ENCODE measurements around the gene DLX5. TPM values are rescaled to one million over a fixed set of nuclear protein-coding genes. Genes with fewer than 3 reads are reported as not detected.
A peak's percentile ranks its signal among the peaks of the same experiment; 100 is the strongest.

DLX5 gene
- polyA plus RNA-seq, 1 donor from 2014 or later: 44.6 TPM

DNA sequence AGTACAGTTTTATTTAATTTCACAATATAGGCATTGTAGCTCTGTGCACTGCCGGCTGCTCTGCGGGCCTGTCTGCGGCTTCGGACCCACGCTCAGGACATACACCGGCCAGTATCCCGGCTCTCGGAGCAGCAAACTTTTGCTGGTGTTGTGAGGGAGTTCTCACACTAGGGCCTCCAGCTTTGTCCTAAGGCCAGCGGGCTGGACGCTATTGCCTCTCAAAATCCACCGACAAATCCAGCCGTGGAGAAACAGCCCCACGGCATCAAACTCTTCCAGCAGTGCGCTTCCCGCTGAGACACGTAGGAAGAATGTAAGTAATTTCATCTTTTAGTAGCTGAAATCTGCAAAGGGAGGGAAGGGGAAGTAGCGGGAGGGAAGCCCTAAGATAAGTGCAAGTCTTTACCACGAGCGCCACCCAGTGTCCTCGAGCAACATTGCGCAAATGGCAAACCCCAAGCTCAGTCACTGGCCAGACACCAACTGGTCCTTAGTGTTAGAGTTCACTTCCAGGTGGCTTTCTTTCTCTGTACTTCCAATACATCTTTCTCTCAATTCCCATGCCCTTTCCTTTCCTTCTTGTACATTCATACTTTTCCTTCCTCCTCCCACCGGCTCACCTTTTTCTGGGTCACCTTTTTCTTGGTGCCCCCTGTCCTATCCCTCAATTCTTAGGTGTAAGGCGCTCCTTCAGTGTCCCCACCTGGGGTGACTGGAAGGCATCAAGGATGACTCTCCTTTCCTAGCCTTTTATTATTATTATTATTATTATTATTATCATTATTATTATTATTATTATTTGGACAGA lies 3.0 kb upstream of the DLX5 start:
- H3K27me3 ChIP-seq (ENCODE audit: insufficient read depth, low read depth, low read length): peaks cover 20% of the 10 kb centered on the region

DNA sequence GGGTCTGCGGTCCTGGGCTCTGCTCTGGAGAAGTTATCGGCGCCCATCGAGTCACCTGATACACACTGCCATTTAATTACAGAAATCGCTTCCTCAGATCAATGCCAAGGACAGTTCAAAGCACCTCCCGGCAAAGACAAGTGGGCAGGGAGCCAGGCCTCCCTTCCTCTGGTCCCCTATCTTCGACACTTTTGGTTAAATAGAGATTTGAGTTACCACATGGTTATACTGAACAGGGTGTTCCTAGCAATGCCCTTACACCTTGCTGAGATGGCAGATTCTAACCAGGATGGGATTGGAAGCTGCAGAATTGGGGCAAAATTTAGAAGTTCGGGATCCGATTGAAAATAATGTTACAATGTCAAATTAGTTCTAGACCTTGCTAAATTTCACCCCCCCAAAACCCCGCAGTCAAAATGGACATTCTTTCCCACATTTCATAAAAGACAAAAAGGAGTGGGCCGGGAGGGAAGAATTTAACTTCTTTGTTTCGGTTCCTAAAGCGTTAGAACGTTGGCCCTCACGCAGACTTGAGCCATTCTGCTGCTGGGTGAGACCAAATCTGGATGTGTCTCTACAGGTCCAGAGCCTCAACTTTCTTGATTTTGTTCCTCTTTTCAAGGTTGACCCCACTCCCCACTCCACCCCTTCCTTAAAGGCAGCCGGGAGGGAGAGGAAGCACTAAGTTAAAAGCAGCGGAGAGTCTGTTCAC lies 2.2 kb upstream of the DLX5 start:
- Histone ChIP-seq H3K27me3 (ENCODE audit: insufficient read depth, low read depth, low read length) (peaks cover 25% of the 10 kb centered on the region), H3K9me3 (ENCODE audit: low read length) (no peaks in the 10 kb centered on the region), H2AFZ (ENCODE audit: low read depth, low read length) (no peak overlapping the region), H3K4me2 (ENCODE audit: low read length) (peak overlapping the region; percentile 83), H3K79me2 (replicated peaks; ENCODE audit: insufficient read depth, low read length) (peaks cover 54% of the 10 kb centered on the region), H3K9ac (ENCODE audit: low read length) (peak overlapping the region; percentile 99), H3K4me3 (ENCODE audit: low read length) (peak overlapping the region; percentile 87), H3K27ac (ENCODE audit: low read length) (peak overlapping the region; percentile 11), H3F3A (ENCODE audit: insufficient read depth, low read length, poor library complexity, severe bottlenecking) (peaks cover 4% of the 10 kb centered on the region), H4K20me1 (ENCODE audit: insufficient read depth) (no peaks in the 10 kb centered on the region), H3K9me2 (ENCODE audit: insufficient read depth, low read length) (no peaks in the 10 kb centered on the region), H3K36me3 (ENCODE audit: insufficient read depth, low read length) (peaks cover 6% of the 10 kb centered on the region)
- no peak for TF ChIP-seq SMC3 (conservative IDR thresholded peaks at IDR 0.05; ENCODE audit: poor library complexity)
- no peak for TF ChIP-seq TAF1 (IDR thresholded peaks at IDR 0.05; ENCODE audit: low read depth)
- no peak for TF ChIP-seq MXI1 (conservative IDR thresholded peaks at IDR 0.05; ENCODE audit: poor library complexity, severe bottlenecking)
- TF ChIP-seq, protein P1, sequence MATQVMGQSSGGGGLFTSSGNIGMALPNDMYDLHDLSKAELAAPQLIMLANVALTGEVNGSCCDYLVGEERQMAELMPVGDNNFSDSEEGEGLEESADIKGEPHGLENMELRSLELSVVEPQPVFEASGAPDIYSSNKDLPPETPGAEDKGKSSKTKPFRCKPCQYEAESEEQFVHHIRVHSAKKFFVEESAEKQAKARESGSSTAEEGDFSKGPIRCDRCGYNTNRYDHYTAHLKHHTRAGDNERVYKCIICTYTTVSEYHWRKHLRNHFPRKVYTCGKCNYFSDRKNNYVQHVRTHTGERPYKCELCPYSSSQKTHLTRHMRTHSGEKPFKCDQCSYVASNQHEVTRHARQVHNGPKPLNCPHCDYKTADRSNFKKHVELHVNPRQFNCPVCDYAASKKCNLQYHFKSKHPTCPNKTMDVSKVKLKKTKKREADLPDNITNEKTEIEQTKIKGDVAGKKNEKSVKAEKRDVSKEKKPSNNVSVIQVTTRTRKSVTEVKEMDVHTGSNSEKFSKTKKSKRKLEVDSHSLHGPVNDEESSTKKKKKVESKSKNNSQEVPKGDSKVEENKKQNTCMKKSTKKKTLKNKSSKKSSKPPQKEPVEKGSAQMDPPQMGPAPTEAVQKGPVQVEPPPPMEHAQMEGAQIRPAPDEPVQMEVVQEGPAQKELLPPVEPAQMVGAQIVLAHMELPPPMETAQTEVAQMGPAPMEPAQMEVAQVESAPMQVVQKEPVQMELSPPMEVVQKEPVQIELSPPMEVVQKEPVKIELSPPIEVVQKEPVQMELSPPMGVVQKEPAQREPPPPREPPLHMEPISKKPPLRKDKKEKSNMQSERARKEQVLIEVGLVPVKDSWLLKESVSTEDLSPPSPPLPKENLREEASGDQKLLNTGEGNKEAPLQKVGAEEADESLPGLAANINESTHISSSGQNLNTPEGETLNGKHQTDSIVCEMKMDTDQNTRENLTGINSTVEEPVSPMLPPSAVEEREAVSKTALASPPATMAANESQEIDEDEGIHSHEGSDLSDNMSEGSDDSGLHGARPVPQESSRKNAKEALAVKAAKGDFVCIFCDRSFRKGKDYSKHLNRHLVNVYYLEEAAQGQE (IDR thresholded peaks at IDR 0.05; ENCODE audit: borderline replicate concordance): no peak
- no peak for TF ChIP-seq EZH2 (IDR thresholded peaks at IDR 0.05; ENCODE audit: borderline replicate concordance, insufficient read depth, low read length, poor library complexity, severe bottlenecking)

More for the DNA sequence above, 3.0 kb upstream of the DLX5 start:
- TF ChIP-seq, protein P1 (IDR thresholded peaks at IDR 0.05; ENCODE audit: borderline replicate concordance): peak; percentile 30
- TF ChIP-seq MXI1 (conservative IDR thresholded peaks at IDR 0.05; ENCODE audit: poor library complexity, severe bottlenecking) (no peak), TAF1 (IDR thresholded peaks at IDR 0.05; ENCODE audit: low read depth) (no peak), EZH2 (IDR thresholded peaks at IDR 0.05; ENCODE audit: borderline replicate concordance, insufficient read depth, low read length, poor library complexity, severe bottlenecking) (no peak), SMC3 (conservative IDR thresholded peaks at IDR 0.05; ENCODE audit: poor library complexity) (peak; percentile 97), POLR2AphosphoS5 (IDR thresholded peaks at IDR 0.05) (peak; percentile 39), EP300 (conservative IDR thresholded peaks at IDR 0.05; ENCODE audit: poor library complexity, severe bottlenecking) (peak; percentile 20), RAD21 (conservative IDR thresholded peaks at IDR 0.05) (peak; percentile 98)
- TF ChIP-seq, protein P2, sequence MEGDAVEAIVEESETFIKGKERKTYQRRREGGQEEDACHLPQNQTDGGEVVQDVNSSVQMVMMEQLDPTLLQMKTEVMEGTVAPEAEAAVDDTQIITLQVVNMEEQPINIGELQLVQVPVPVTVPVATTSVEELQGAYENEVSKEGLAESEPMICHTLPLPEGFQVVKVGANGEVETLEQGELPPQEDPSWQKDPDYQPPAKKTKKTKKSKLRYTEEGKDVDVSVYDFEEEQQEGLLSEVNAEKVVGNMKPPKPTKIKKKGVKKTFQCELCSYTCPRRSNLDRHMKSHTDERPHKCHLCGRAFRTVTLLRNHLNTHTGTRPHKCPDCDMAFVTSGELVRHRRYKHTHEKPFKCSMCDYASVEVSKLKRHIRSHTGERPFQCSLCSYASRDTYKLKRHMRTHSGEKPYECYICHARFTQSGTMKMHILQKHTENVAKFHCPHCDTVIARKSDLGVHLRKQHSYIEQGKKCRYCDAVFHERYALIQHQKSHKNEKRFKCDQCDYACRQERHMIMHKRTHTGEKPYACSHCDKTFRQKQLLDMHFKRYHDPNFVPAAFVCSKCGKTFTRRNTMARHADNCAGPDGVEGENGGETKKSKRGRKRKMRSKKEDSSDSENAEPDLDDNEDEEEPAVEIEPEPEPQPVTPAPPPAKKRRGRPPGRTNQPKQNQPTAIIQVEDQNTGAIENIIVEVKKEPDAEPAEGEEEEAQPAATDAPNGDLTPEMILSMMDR (IDR thresholded peaks at IDR 0.05; ENCODE audit: poor library complexity, severe bottlenecking): peak; percentile 95
- Histone ChIP-seq H3K9me3 (ENCODE audit: low read length) (no peaks in the 10 kb centered on the region), H3K4me3 (ENCODE audit: low read length) (peak overlapping the region; percentile 87), H2AFZ (ENCODE audit: low read depth, low read length) (no peak overlapping the region), H4K20me1 (ENCODE audit: insufficient read depth) (no peaks in the 10 kb centered on the region), H3K79me2 (replicated peaks; ENCODE audit: insufficient read depth, low read length) (peaks cover 47% of the 10 kb centered on the region), H3K9ac (ENCODE audit: low read length) (peak overlapping the region; percentile 99), H3F3A (ENCODE audit: insufficient read depth, low read length, poor library complexity, severe bottlenecking) (peaks cover 4% of the 10 kb centered on the region), H3K9me2 (ENCODE audit: insufficient read depth, low read length) (no peaks in the 10 kb centered on the region), H3K4me2 (ENCODE audit: low read length) (peak overlapping the region; percentile 70), H3K27ac (ENCODE audit: low read length) (peak overlapping the region; percentile 11), H3K36me3 (ENCODE audit: insufficient read depth, low read length) (no peaks in the 10 kb centered on the region)
